ENCODE measurements around the gene NPAS2.

The NPAS2 gene

GRCh38 chr2:100983684-100984310 is 163.9 kb downstream of the NPAS2 start:
- no peak overlapping the region for H3K4me3 ChIP-seq (ENCODE audit: control insufficient read depth, low read depth, low read length)
- TF ChIP-seq CTCF (IDR thresholded peaks at IDR 0.05; ENCODE audit: control insufficient read depth, insufficient read depth, low read depth, low read length, missing control alignments), result no peak
- no peak for DNase-seq (ENCODE audit: low read depth)

- no peak overlapping the region for H3K4me3 ChIP-seq (ENCODE audit: control insufficient read depth, low read depth, low read length)
- DNase-seq (ENCODE audit: low read depth), result peak; percentile 24
- TF ChIP-seq CTCF (IDR thresholded peaks at IDR 0.05; ENCODE audit: control insufficient read depth, insufficient read depth, low read depth, low read length, missing control alignments), result peak; percentile 92
Measured at GRCh38 chr2:100984892-100985307, 165.0 kb downstream of the NPAS2 start.

- TF ChIP-seq CTCF (IDR thresholded peaks at IDR 0.05; ENCODE audit: control insufficient read depth, insufficient read depth, low read depth, low read length, missing control alignments), result no peak
- DNase-seq (ENCODE audit: low read depth), result no peak
Measured at GRCh38 chr2:100986157-100986556, 166.2 kb downstream of the NPAS2 start.

GRCh38 chr2:100987536-100987935 is 167.6 kb downstream of the NPAS2 start:
- TF ChIP-seq CTCF (IDR thresholded peaks at IDR 0.05; ENCODE audit: control insufficient read depth, insufficient read depth, low read depth, low read length, missing control alignments), result no peak
- no peak overlapping the region for H3K4me3 ChIP-seq (ENCODE audit: control insufficient read depth, low read depth, low read length)
- no peak for DNase-seq (ENCODE audit: low read depth)

More at GRCh38 chr2:100986157-100986556, 166.2 kb downstream of the NPAS2 start:
- no peak overlapping the region for H3K4me3 ChIP-seq (ENCODE audit: control insufficient read depth, low read depth, low read length)

- no peak overlapping the region for H3K4me3 ChIP-seq (ENCODE audit: control insufficient read depth, low read depth, low read length)
- TF ChIP-seq CTCF (IDR thresholded peaks at IDR 0.05; ENCODE audit: control insufficient read depth, insufficient read depth, low read depth, low read length, missing control alignments), result no peak
- DNase-seq (ENCODE audit: low read depth), result no peak
Measured at GRCh38 chr2:100987974-100988373, 168.0 kb downstream of the NPAS2 start.

GRCh38 chr2:100988630-100989417 is 168.9 kb downstream of the NPAS2 start:
- no peak for DNase-seq (ENCODE audit: low read depth)
- no peak overlapping the region for H3K4me3 ChIP-seq (ENCODE audit: control insufficient read depth, low read depth, low read length)
- TF ChIP-seq CTCF (IDR thresholded peaks at IDR 0.05; ENCODE audit: control insufficient read depth, insufficient read depth, low read depth, low read length, missing control alignments), result no peak

All from AG09309 (cell line).